Glutamatergic neuron (in vitro differentiated cells): ENCODE measurements around the gene CHMP6. TPM values are rescaled to one million over a fixed set of nuclear protein-coding genes. Genes with fewer than 3 reads are reported as not detected.
A peak's percentile ranks its signal among the peaks of the same experiment; 100 is the strongest.

Experiments
- DNase-seq: peaks from one replicate; pipeline ENCODE4 v3.0.0; 2022
- H3K27ac Mint-ChIP-seq: one replicate; pipeline ENCODE4 v1.8.0; 2020; ENCODE audit warnings: mild to moderate bottlenecking, mixed read lengths, inconsistent platforms; ENCODE audit not compliant: unreplicated experiment
- H3K27me3 Mint-ChIP-seq: one replicate; pipeline ENCODE4 v1.8.0; 2020; ENCODE audit warnings: mild to moderate bottlenecking, moderate library complexity, mixed read lengths, inconsistent platforms; ENCODE audit not compliant: unreplicated experiment
- H3K36me3 Mint-ChIP-seq: one replicate; pipeline ENCODE4 v1.8.0; 2020; ENCODE audit warnings: mild to moderate bottlenecking, mixed read lengths, inconsistent platforms; ENCODE audit not compliant: unreplicated experiment
- H3K4me1 Mint-ChIP-seq: one replicate; pipeline ENCODE4 v1.8.0; 2020; ENCODE audit warnings: mild to moderate bottlenecking, low read depth, mixed read lengths, inconsistent platforms; ENCODE audit not compliant: unreplicated experiment
- H3K4me3 Mint-ChIP-seq: one replicate; pipeline ENCODE4 v1.8.0; 2020; ENCODE audit warnings: mild to moderate bottlenecking, mixed read lengths, inconsistent platforms; ENCODE audit not compliant: unreplicated experiment
- H3K9me3 Mint-ChIP-seq: one replicate; pipeline ENCODE4 v1.8.0; 2020; ENCODE audit warnings: mild to moderate bottlenecking, moderate library complexity, mixed read lengths, inconsistent platforms; ENCODE audit not compliant: unreplicated experiment
- CTCF ChIP-seq: fragments of 200-600 bp; sonication (generic); IDR thresholded peaks from one replicate; pipeline ENCODE4 v1.5.0; 2021; ENCODE audit not compliant: partially characterized antibody, unreplicated experiment
- total RNA-seq: library from RNA; stranded (reverse); fragmentation: NEBNext Ultra II Directional; extraction: Animal tissue kit (Norgen Biotek cat#: 25700); gene quantifications from one replicate; pipeline ENCODE4 v1.2.1, GENCODE V29; 2021; ENCODE audit not compliant: unreplicated experiment

Gene CHMP6
- total RNA-seq, 1 donor from 2014 or later = 24.3 TPM

- TF ChIP-seq CTCF = no peak
- Mint-ChIP-seq H3K27me3 (peaks cover 11% of the 10 kb centered on the region), H3K4me3 (no peak overlapping the region), H3K9me3 (peaks cover 8% of the 10 kb centered on the region), H3K27ac (peak overlapping the region; percentile 18), H3K4me1 (peaks cover 3% of the 10 kb centered on the region), H3K36me3 (peaks cover 7% of the 10 kb centered on the region)
- DNase-seq = no peak
These were observed 15.2 kb downstream of the CHMP6 start for GRCh38 chr17:81006891-81007290.

GRCh38 chr17:81008140-81008539 is 16.5 kb downstream of the CHMP6 start:
- no peak for DNase-seq
- Mint-ChIP-seq H3K4me1 (peaks cover 1% of the 10 kb centered on the region), H3K4me3 (no peak overlapping the region), H3K9me3 (peaks cover 5% of the 10 kb centered on the region), H3K27ac (no peak overlapping the region), H3K27me3 (peaks cover 8% of the 10 kb centered on the region), H3K36me3 (peaks cover 7% of the 10 kb centered on the region)
- TF ChIP-seq CTCF = no peak

- peaks cover 6% of the 10 kb centered on the region for H3K4me1 Mint-ChIP-seq
- no peak for DNase-seq
- H3K4me3 Mint-ChIP-seq = no peak overlapping the region
- TF ChIP-seq CTCF = no peak
- H3K9me3 Mint-ChIP-seq = peaks cover 8% of the 10 kb centered on the region
- H3K36me3 Mint-ChIP-seq = peaks cover 7% of the 10 kb centered on the region
- no peak overlapping the region for H3K27ac Mint-ChIP-seq
- H3K27me3 Mint-ChIP-seq = peaks cover 8% of the 10 kb centered on the region
These were observed 17.5 kb downstream of the CHMP6 start for GRCh38 chr17:81009136-81009535.

- no peak overlapping the region for H3K4me3 Mint-ChIP-seq
- peaks cover 11% of the 10 kb centered on the region for H3K36me3 Mint-ChIP-seq
These were observed 19.3 kb downstream of the CHMP6 start for GRCh38 chr17:81010935-81011334.

GRCh38 chr17:81011951-81012350 is 20.3 kb downstream of the CHMP6 start:
- no peak for TF ChIP-seq CTCF
- peaks cover 9% of the 10 kb centered on the region for H3K9me3 Mint-ChIP-seq
- H3K4me3 Mint-ChIP-seq = no peak overlapping the region
- H3K4me1 Mint-ChIP-seq = peaks cover 6% of the 10 kb centered on the region
- H3K36me3 Mint-ChIP-seq = peaks cover 11% of the 10 kb centered on the region
- no peak for DNase-seq
- H3K27me3 Mint-ChIP-seq = peaks cover under 1% of the 10 kb centered on the region
- peak overlapping the region; percentile 8 for H3K27ac Mint-ChIP-seq

More at GRCh38 chr17:81010935-81011334, 19.3 kb downstream of the CHMP6 start:
- peaks cover 6% of the 10 kb centered on the region for H3K4me1 Mint-ChIP-seq
- no peak for TF ChIP-seq CTCF
- peaks cover 1% of the 10 kb centered on the region for H3K27me3 Mint-ChIP-seq
- H3K27ac Mint-ChIP-seq = no peak overlapping the region
- DNase-seq = no peak
- H3K9me3 Mint-ChIP-seq = peaks cover 8% of the 10 kb centered on the region
